ENCODE data around the gene TFAM.
A peak's percentile ranks its signal among the peaks of the same experiment; 100 is the strongest.

TFAM gene

GRCh38 chr10:58384999-58385783, at the start of gene TFAM:
TSS of gene TFAM (plus strand) at chr10:58385410. CDS start at chr10:58385548, 138 bp downstream.
- peak; percentile 93 for DNase-seq (ENCODE audit: low read depth)

GRCh38 chr10:58336242-58336641, 49.0 kb upstream of the TFAM start:
- DNase-seq (ENCODE audit: low read depth), result no peak

- no peak for DNase-seq (ENCODE audit: low read depth)
These were observed 43.8 kb upstream of the TFAM start for GRCh38 chr10:58341422-58341821.

GRCh38 chr10:58341947-58342346, 43.3 kb upstream of the TFAM start:
- DNase-seq (ENCODE audit: low read depth), result no peak

- DNase-seq (ENCODE audit: low read depth), result no peak
These were observed 37.2 kb upstream of the TFAM start for GRCh38 chr10:58347967-58348366.

GRCh38 chr10:58348571-58349033, 36.6 kb upstream of the TFAM start:
- DNase-seq (ENCODE audit: low read depth), result no peak

- DNase-seq (ENCODE audit: low read depth), result no peak
These were observed 35.2 kb upstream of the TFAM start for GRCh38 chr10:58350023-58350422.

GRCh38 chr10:58350619-58351323, 34.4 kb upstream of the TFAM start:
- DNase-seq (ENCODE audit: low read depth), result no peak

- DNase-seq (ENCODE audit: low read depth), result no peak
These were observed 33.3 kb upstream of the TFAM start for GRCh38 chr10:58351616-58352578.

- no peak for DNase-seq (ENCODE audit: low read depth)
These were observed 32.1 kb upstream of the TFAM start for GRCh38 chr10:58352956-58353610.

GRCh38 chr10:58356756-58357155, 28.5 kb upstream of the TFAM start:
- DNase-seq (ENCODE audit: low read depth), result no peak

- no peak for DNase-seq (ENCODE audit: low read depth)
These were observed 26.8 kb upstream of the TFAM start for GRCh38 chr10:58358314-58358933.

GRCh38 chr10:58358947-58359346, 26.3 kb upstream of the TFAM start:
- no peak for DNase-seq (ENCODE audit: low read depth)

GRCh38 chr10:58359541-58359940, 25.7 kb upstream of the TFAM start:
- no peak for DNase-seq (ENCODE audit: low read depth)

- DNase-seq (ENCODE audit: low read depth), result no peak
These were observed 24.7 kb upstream of the TFAM start for GRCh38 chr10:58360412-58361004.

- DNase-seq (ENCODE audit: low read depth), result no peak
These were observed 23.9 kb upstream of the TFAM start for GRCh38 chr10:58361353-58361752.

GRCh38 chr10:58362027-58362789, 23.0 kb upstream of the TFAM start:
- DNase-seq (ENCODE audit: low read depth), result no peak

GRCh38 chr10:58367069-58367468, 18.1 kb upstream of the TFAM start:
- no peak for DNase-seq (ENCODE audit: low read depth)

GRCh38 chr10:58371473-58371872, 13.7 kb upstream of the TFAM start:
- DNase-seq (ENCODE audit: low read depth), result no peak

Measured in activated T-cell treated with anti-CD3 and anti-CD28 coated beads for 48 hours (primary cell).